Right hindlimb (tissue), 1 donor: ENCODE results near the gene STIMATE.

Source experiments
- DNase-seq: peaks from one replicate; pipeline ENCODE4 v3.0.0-alpha.2; 2018

The STIMATE gene

GRCh38 chr3:52788890-52789745 lies 108.2 kb downstream of the STIMATE start:
- DNase-seq, result no peak

- DNase-seq, result peak; percentile 12
These were observed 109.4 kb downstream of the STIMATE start for GRCh38 chr3:52787672-52788625.

GRCh38 chr3:52787246-52787645 lies 110.1 kb downstream of the STIMATE start:
- no peak for DNase-seq
